Stimulated activated CD4-positive, alpha-beta T cell treated with anti-CD3 and anti-CD28 coated beads, TNF-alpha, amount 100 ng/mL, for 4 hours (primary cell): ENCODE results near the gene ACSF3.

Source experiments
- DNase-seq, 3 experiments: peaks; one replicate each; pipeline ENCODE4 v3.0.0-alpha.2; 2020; ENCODE audit warnings: low read depth in 3 of 3

Gene ACSF3

GRCh38 chr16:89095491-89095951 lies 1.9 kb downstream of the ACSF3 start:
- no peak for DNase-seq

DNA sequence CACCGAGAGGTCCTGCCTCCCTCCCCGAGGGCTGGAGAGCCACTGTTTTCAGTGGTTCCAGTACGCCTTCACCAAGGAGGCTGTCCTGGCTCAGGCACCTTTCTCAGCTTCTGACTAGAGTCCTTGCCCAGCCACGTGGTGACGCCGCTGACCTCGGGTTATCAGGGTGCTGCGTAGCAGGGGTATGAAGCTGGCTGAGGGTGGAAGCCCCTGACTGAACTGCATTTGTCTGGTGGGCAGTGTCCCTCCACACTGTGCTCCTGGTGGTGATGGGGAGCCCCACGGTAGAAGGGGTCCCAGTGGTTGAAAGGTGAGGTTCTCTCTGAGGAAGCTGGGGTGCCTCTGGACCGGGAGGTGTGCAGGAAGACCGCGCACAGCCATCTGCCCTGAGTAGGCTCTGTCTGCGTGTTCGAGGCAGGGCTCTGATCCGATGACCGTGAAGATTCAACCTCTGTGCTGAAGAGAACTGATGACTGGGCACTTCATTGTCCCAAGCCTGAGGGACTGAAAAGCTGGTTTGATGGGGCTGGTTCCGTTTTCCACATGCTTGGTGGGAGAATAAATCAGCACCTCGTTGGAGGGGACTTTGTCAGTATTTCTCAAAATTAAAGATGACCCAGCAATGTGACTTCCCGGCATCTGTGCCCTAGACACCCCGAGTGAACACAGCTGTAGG lies 2.5 kb downstream of the ACSF3 start:
- no peak for DNase-seq

- peak in 2 of 3 experiments; percentile 18 to 42 for DNase-seq
These were observed 3.2 kb downstream of the ACSF3 start for GRCh38 chr16:89096768-89097391.

- no peak for DNase-seq
These were observed 3.7 kb downstream of the ACSF3 start for GRCh38 chr16:89097392-89097772.

DNA sequence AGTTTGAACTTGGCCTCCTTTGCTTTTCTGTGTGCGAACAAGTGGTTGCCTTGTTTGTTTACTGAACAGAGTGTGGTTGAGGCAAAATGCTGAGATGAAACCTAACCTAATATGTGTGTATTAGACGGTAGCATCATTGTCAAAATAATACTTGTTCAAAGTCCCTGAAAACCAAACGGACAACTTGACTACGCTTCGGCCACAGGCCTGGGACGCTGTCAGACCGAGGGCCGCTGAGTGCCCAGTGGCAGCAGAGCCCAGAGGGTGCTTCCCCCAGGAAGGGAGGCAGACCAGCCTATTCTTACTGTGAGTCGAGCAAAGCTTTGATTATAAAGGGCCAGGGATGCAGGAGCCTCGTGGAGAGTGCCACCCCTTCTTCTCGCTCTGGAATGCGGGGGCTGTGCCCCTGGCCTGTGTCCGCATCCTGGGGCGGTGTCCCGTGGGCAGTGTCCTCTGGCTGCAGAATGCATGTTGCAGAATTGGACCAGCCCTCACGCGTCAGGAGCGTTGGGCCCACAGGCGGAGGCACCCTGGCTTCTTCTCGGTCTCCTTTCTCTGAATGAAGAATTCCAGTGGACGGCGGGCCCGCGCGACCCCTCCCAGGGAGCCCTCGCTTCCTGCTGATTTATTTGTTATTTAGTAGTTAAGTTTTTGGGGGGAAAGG lies 5.2 kb downstream of the ACSF3 start:
- no peak for DNase-seq

GRCh38 chr16:89099905-89100304 lies 6.3 kb downstream of the ACSF3 start:
- DNase-seq = no peak

DNA sequence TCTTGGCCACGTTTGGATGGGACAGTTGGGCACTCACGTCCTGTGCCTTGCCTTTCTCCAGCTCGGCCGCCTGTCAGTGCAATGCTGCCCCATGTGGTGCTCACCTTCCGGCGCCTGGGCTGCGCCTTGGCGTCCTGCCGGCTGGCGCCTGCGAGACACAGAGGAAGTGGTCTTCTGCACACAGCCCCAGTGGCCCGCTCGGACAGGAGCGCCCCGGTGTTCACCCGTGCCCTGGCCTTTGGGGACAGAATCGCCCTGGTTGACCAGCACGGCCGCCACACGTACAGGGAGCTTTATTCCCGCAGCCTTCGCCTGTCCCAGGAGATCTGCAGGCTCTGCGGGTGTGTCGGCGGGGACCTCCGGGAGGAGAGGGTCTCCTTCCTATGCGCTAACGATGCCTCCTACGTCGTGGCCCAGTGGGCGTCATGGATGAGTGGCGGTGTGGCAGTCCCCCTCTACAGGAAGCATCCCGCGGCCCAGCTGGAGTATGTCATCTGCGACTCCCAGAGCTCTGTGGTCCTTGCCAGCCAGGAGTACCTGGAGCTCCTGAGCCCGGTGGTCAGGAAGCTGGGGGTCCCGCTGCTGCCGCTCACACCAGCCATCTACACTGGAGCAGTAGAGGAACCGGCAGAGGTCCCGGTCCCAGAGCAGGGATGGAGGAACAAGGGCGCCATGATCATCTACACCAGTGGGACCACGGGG lies 7.1 kb downstream of the ACSF3 start:
- DNase-seq = no peak

- no peak for DNase-seq
These were observed 7.8 kb downstream of the ACSF3 start for GRCh38 chr16:89101303-89102040.

DNA sequence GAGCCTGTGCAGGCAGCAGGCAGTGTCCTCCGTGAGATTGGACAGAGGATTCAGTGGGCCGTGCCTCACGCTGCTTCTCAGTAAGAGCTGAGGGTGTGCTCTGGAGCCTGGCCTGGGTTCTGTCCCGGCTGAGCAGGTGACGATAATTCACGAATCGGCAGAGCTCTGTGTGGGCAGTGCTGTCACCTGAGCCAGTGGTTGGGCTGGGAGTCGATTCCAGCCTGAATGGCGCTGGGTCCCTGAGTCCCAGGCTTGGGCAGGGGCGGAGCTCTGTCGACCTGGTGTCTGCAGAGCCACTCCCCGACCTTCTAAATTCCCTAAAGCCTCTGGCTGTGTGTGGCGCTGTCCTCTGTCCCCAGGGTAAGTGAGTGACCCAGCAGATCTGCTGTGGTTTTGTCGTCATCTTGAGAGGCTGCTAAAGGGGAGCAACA lies 8.4 kb downstream of the ACSF3 start:
- DNase-seq = no peak

DNA sequence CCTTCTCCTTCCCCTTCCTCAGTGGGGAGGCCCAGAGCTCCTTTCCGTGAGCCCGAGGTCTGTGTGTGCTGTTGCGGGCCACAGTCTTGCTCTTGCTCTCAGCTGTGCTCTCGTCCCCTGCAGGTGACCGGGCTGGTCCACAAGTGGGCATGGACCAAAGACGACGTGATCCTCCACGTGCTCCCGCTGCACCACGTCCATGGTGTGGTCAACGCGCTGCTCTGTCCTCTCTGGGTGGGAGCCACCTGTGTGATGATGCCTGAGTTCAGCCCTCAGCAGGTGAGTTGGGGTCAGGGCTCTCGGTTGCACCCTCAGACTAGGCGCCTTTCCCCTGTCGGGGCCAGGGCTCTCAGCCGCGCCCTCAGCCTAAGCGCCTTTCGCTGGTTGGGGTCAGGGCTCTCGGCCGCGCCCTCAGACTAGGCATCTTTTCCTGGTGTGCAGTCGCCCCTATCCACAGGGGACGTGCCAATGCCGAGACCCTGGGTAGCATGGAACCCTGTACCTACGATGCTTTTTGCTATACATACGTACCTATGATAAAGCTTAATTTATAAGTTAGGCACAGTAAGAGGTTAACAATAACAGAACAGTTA lies 8.9 kb downstream of the ACSF3 start:
- no peak for DNase-seq

GRCh38 chr16:89103156-89103555 lies 9.5 kb downstream of the ACSF3 start:
- no peak for DNase-seq

GRCh38 chr16:89103781-89104180 lies 10.1 kb downstream of the ACSF3 start:
- no peak for DNase-seq

DNA sequence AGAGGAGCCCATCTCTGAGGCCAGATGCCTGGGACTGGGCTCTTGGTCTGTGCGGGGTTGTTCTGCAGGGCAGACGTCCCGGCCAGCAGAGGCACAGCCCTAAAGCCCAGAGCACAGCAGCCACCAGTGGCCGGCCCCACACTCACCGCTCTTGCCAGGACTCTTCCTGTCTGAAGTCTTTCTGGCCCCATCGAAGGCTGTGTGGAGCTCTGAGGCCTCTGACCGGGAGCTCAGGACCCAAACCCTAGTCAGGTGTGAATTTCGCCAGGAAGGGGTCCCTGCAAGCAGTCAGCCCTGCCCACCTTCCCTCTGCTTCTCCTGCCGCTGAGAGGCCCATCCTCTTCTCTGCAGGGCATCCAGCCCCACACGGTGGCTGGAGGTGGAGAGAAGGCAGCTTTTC lies 10.7 kb downstream of the ACSF3 start:
- DNase-seq = no peak

GRCh38 chr16:89104930-89105571 lies 11.4 kb downstream of the ACSF3 start:
- no peak for DNase-seq

- DNase-seq = no peak
These were observed 12.0 kb downstream of the ACSF3 start for GRCh38 chr16:89105599-89106151.

DNA sequence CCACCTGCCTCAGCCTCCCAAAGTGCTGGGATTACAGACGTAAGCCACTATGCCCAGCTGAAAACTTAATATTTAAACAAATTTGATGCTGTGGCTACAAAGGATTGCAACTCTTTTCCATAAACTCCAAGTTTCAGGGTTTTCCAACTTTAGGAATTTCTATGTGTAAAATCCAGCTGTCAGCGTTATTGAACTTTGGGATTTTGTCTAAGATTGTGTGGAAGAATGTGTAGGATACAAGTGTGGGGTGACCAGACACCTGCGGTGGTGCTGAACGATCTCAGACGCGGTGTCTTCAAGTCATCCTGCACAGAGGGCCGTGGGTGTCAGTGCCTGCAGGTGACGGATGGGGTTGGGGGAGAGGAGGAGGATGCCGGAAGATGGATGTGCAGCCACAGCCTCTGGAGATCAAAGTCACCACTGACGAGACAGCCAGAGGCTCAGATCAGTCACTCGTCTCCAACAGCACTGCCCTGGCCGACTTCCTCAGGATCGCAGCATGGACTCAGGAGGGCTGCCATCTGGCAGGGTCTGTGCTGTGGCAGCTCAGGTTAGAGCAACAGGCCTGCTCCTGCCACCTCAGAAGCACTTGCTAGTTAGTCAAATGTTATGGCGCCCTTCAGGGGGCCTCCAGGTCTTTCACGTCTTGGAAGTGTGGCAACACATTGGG lies 13.0 kb downstream of the ACSF3 start:
- no peak for DNase-seq

GRCh38 chr16:89107203-89107582 lies 13.5 kb downstream of the ACSF3 start:
- no peak for DNase-seq

GRCh38 chr16:89108416-89108815 lies 14.8 kb downstream of the ACSF3 start:
- DNase-seq = no peak

DNA sequence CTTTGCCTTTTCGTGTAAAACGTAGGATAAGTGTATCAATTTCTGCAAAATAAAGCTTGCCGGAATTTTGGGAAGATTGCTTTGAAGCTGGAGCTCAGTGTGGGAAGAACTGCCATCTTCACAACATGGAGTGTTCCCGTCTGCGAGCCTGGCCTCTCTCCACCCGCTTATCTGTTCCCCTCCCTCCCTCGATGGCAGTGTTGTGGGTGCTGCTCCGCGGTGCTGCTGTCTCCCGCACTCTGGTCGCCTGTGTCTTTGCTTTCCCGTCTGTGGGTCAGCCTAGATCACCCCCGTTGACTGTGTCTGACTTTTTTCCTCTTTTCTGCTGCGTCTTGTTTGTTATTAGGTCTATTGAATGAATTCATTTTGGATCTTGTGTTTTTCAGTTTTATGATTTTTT lies 17.0 kb downstream of the ACSF3 start:
- DNase-seq = no peak

DNA sequence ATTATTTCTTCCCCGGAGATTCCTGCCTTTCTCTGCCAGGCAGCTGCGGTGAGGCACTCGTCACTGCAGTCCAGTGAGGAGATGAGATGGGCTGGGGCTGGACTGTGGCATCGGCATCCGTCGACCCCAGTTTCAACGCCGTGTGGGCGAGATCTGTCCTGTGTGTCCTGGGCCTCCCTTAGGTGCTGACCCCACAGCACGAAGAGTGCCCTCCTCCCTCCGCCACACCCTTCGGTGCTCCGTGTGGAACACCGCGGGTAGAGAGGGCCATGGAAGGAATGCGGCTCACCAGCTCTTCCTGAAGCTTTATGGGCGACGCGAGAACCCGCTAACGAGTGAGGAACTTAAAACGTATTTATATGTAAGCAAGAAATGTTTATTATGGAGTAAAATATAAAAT lies 17.6 kb downstream of the ACSF3 start:
- DNase-seq = no peak
